GM10266 (cell line): ENCODE results near the gene HYAL1.

Source experiments
- DNase-seq: peaks from one replicate; pipeline ENCODE4 v3.0.0; 2012; ENCODE audit errors: extremely low spot score
- CTCF ChIP-seq: IDR thresholded peaks from 2 replicates; pipeline ENCODE4 v1.5.1; 2012; ENCODE audit warnings: mild to moderate bottlenecking, low read depth; ENCODE audit not compliant: control insufficient read depth, insufficient read depth; ENCODE audit errors: missing control alignments

The HYAL1 gene

DNA sequence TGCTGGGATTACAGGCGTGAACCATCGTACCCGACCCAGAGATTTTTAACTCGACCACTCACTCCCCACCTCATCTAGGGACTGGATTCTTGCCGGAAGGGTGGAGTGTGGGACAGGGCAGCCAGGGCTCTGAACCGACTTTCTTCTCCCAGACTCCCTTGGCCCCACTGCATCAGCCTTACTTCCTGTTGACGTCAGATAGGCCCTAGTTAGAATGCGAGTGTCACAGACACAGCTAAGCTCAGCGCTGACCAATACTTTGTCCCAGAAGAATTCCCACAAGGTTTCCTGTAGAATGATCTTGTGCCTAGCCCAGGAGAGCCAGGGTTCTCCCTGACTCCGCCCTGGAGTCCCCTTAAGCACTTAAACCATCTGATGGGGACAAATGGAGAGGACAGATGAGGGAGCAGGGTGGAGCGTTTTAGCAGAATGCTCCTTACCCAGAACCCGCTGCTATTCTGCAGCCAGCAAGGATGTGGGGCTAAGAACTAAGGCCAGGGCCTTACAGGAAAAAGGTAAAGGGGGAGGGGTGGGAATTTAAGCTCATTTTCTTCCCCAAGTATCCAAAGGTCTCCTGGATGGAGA, 30.5 kb upstream of the HYAL1 start:
- DNase-seq, result no peak
- TF ChIP-seq CTCF, result no peak

DNA sequence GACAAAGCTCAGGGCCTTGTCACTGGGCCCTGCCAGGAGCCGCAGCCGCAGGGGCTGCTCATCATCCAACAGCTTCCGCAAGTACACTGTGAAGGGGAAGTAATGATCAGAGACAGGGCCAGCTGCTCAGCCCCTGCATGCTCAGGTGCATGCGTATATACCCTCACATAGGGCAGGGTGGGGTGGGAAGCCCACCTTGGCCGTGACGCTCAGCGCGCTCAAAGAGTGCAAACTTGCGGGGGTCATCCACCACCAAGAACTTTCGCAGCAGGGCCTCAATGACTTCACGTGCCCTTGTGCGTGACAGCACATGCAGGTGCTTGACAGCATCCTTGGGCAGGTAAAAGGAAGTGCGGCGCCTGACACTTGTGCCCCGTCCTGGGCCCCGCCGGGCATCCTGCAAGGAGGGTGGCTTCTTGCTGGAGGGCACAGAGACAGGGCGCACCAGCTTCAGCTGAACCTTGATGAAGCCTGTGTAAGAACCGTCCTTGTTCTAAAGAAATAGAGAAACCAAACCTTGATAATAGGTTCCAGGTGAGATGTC, 28.1 kb upstream of the HYAL1 start:
- no peak for DNase-seq
- no peak for TF ChIP-seq CTCF

DNA sequence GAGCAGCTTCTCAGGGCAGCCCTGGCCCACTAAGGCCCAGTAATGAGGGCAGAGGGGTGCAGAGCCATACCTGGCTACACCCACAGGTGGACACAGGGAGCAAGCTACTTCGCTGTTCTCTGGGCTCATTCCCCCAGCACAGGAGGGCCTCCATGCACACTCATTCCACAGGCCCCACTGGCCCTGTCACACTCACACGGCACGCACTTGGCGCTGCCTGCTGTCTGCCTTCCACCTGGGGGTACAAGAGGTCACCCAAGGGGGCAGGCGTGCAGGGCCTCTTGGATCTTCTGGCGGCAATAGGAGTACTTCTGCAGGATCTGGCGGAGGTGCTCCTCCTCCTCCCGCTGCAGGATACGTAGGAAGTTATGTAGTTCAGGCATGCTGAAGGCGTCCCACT, 27.0 kb upstream of the HYAL1 start:
- DNase-seq, result no peak
- no peak for TF ChIP-seq CTCF

GRCh38 chr3:50327943-50328691, 24.7 kb upstream of the HYAL1 start, which contains the start of gene TUSC2:
TSS of gene TUSC2 (minus strand) at chr3:50328223. CDS start at chr3:50328099, 124 bp downstream.
- DNase-seq, result peak; percentile 97
- no peak for TF ChIP-seq CTCF

- no peak for TF ChIP-seq CTCF
- no peak for DNase-seq
Observed at GRCh38 chr3:50327129-50327528, 23.8 kb upstream of the HYAL1 start.

DNA sequence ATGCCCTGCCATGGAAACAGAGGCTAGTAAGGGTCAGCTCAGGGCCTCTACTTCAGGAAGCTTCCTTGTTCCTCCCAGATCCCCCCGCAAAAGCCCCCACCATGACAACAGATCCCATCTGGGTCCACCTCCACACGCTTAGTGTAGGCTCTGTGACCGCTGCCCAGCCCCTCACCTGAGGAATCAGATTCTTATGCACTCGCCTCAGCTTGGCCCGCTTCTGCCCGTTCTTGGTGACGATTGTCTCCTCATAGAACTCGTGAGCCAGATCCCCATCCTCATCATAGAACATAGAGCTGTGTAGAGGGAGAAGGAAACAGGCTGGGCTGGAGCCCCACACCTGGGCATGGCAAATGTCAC, 22.8 kb upstream of the HYAL1 start:
- DNase-seq, result no peak

More for the DNA sequence above, 22.8 kb upstream of the HYAL1 start:
- no peak for TF ChIP-seq CTCF
